Measurements from ENCODE around the gene CCNL1. TPM values are rescaled to one million over a fixed set of nuclear protein-coding genes. Genes with fewer than 3 reads are reported as not detected.

The CCNL1 gene
- total RNA-seq, 3 donors from 2014 or later: 127 to 146 (median 133) TPM

DNA sequence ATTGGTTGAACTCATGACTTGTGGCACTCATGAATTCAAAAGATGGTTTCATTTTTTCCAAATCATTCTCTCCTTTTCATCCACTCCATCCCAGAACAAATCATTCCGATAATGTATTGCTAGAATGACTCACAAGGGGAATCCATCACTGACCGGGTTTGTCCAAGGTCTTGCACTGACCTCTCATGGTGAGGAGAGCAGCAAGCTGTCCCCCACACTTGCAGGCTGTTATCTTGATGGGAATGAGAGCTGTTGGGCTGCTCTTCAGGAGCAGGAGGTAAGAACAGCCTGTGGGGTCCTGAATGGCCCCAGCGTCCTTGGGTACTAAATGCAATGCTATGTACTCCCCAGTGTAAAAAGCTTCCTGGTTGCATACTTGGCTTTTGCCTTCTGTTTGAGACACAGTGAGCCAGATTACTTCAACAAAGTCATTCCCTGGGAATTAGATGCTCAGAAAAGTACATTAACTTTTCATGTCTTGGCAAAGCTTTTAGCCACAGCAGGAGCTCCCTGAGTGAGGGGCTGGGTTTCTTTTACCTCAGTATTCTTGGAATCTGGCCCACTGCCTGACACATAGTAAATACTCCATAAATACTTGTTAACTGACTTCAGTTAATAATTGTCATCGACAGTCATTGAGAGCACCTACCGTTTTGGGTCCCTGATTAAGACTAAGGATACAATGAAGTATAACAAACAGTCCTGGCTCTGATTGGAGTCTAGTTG, 24.1 kb downstream of the CCNL1 start:
- Histone ChIP-seq H3K4me3 (no peak overlapping the region), H3K9me3 (no peaks in the 10 kb centered on the region), H3K36me3 (ENCODE audit: low read depth) (no peaks in the 10 kb centered on the region), H3K4me1 (ENCODE audit: low read depth) (peaks cover 42% of the 10 kb centered on the region)
- TF ChIP-seq, protein P1, sequence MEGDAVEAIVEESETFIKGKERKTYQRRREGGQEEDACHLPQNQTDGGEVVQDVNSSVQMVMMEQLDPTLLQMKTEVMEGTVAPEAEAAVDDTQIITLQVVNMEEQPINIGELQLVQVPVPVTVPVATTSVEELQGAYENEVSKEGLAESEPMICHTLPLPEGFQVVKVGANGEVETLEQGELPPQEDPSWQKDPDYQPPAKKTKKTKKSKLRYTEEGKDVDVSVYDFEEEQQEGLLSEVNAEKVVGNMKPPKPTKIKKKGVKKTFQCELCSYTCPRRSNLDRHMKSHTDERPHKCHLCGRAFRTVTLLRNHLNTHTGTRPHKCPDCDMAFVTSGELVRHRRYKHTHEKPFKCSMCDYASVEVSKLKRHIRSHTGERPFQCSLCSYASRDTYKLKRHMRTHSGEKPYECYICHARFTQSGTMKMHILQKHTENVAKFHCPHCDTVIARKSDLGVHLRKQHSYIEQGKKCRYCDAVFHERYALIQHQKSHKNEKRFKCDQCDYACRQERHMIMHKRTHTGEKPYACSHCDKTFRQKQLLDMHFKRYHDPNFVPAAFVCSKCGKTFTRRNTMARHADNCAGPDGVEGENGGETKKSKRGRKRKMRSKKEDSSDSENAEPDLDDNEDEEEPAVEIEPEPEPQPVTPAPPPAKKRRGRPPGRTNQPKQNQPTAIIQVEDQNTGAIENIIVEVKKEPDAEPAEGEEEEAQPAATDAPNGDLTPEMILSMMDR (IDR thresholded peaks at IDR 0.05): no peak
- DNase-seq: no peak
- ATAC-seq: no peak
- intact Hi-C loops (cut with DNase I, micrococcal nuclease): loop anchor here (10.0 kb wide), 3 partner anchors 51 to 461 kb away; partner anchors contain the start of genes LEKR1 (in 1 of the 2) and TIPARP (in 1 of the 2)

DNA sequence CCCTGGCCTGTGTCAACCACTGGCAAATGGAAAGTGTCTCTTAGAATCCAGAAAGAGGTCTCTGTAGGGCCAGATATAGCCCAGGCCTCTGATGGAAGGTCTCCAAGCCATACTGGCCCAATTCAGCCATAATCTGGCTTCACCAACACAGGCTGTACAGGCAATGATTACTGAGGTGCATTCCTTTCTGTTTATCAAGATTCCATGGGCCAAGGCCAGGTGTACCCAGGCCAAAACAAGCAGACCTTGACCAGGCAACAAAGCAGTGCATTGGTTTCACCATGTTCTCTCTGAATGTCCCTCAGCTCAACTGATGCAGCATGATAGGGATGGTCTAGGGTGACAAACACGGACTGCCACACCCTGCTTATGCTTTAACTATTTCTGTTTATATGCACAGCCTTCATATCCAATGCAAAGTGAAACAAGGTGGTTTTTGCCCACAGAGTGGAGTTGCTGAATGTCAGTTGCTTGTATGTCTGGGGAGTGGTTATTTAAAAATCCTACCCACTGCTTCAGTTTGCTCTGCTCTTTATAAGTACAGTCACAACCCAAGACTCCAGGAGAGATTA, 25.2 kb downstream of the CCNL1 start:
- DNase-seq (no peak), ATAC-seq (peak; percentile 4)
- intact Hi-C loops (cut with DNase I, micrococcal nuclease): loop anchor here (5.0 to 10.0 kb wide), 4 partner anchors 47 to 460 kb away; partner anchors contain the start of genes LEKR1 (in 1 of the 2) and TIPARP (in 1 of the 2)
- Histone ChIP-seq H3K4me1 (ENCODE audit: low read depth) (peaks cover 50% of the 10 kb centered on the region), H3K9me3 (no peaks in the 10 kb centered on the region), H3K36me3 (ENCODE audit: low read depth) (no peaks in the 10 kb centered on the region), H3K4me3 (no peak overlapping the region)
- TF ChIP-seq, protein P1 (IDR thresholded peaks at IDR 0.05): no peak

DNA sequence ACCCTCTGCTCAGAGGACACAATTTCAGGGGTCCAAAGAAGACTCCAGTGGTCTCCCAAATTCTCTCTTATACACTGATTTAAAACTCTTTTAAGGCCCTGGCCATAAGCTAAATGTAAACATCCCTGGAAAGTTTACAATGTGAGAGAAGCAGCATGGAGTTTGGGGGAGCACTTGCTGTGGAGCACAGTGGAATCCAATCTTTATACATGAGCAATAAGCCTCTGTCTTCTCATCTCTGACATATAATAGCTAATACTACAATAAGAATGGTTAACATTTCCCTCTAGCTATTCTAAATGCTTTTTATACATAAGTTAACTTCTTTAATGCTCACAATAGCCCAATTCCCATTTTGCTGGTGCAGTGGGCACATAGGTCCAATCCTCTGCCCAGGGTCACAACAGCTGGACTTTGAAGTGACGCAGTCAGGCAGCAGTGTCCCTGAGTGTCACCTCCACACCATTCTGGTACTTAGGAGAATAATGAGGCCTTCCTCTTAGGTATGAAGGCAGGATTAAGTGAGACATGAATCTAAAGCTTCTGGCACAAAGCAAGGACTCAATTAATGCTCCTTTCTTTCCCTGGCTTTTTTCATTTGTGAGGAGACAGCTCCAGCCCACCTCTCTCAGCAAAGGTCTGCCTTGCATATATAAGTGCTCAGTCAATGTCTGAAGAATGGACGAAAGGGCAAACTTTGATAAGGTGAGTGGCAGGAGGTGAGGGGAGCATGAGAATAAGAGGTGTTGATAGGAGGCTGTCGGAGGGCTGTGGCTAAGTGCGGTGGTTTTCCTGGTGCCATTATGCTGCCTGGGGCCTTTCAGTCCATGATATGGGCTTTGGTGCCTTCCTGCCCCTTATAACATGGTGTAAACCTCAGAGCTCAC, 26.3 kb downstream of the CCNL1 start:
- no peak for DNase-seq
- intact Hi-C loops (cut with DNase I, micrococcal nuclease): loop anchor here (5.0 to 10.0 kb wide), 4 partner anchors 46 to 459 kb away; partner anchors contain the start of genes LEKR1 (in 1 of the 2) and TIPARP (in 1 of the 2)
- TF ChIP-seq, protein P1 (IDR thresholded peaks at IDR 0.05): no peak
- Histone ChIP-seq H3K4me1 (ENCODE audit: low read depth) (peaks cover 60% of the 10 kb centered on the region), H3K36me3 (ENCODE audit: low read depth) (no peaks in the 10 kb centered on the region), H3K4me3 (no peak overlapping the region), H3K9me3 (no peaks in the 10 kb centered on the region)
- ATAC-seq: no peak

DNA sequence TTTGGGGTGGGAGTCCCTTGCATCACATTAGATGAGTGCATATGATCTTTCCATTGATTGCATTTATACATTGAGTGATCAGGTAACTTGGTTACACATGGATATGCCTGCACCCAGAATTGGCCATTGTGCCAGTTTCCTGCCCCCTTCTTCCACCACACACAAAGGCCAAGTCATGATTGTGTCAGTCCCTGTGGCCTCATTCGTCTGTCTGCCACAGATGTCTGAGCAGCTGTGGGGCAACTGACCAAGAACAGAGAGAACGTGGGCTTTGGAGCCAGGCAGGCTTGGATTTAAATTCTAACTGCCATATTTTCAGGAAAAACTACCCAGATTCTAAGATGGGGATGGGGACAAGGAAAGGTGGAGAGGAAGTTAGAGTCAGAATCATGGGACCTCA, 27.0 kb downstream of the CCNL1 start:
- ATAC-seq: no peak
- TF ChIP-seq, protein P1 (IDR thresholded peaks at IDR 0.05): no peak
- no peak for DNase-seq
- intact Hi-C loops (cut with DNase I, micrococcal nuclease): loop anchor here (5.0 to 10.0 kb wide), 4 partner anchors 46 to 458 kb away; partner anchors contain the start of genes LEKR1 (in 1 of the 2) and TIPARP (in 1 of the 2)
- Histone ChIP-seq H3K36me3 (ENCODE audit: low read depth) (no peaks in the 10 kb centered on the region), H3K4me1 (ENCODE audit: low read depth) (peaks cover 67% of the 10 kb centered on the region), H3K4me3 (no peak overlapping the region), H3K9me3 (no peaks in the 10 kb centered on the region)

DNA sequence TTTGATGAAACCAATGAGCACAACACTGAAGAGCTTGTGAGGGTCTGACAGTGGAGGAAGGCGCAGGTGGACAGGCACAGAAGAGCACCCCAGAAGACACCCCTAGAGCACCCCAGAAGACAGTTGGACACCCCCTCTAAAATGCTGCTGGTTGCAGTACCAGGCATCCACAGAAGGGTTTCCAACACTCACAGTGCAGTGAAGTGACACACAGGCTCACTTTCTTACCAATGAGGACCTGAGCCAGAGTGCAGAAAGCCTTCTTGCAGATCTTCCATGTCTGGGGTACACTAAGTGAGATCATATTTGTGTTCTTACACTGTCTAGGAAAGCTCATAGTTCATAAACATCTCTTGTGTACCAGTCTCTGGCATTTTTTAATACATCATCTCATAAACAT, 27.6 kb downstream of the CCNL1 start:
- no peaks in the 10 kb centered on the region for H3K36me3 ChIP-seq (ENCODE audit: low read depth)
- ATAC-seq (no peak), DNase-seq (no peak)
- TF ChIP-seq, protein P1 (IDR thresholded peaks at IDR 0.05): no peak
- H3K4me1 ChIP-seq (ENCODE audit: low read depth): peaks cover 67% of the 10 kb centered on the region
- intact Hi-C loops (cut with DNase I, micrococcal nuclease): loop anchor here (5.0 to 10.0 kb wide), 4 partner anchors 45 to 458 kb away; partner anchors contain the start of genes LEKR1 (in 1 of the 2) and TIPARP (in 1 of the 2)
- H3K4me3 ChIP-seq: no peak overlapping the region
- no peaks in the 10 kb centered on the region for H3K9me3 ChIP-seq
